Activated naive CD4-positive, alpha-beta T cell treated with anti-CD3 and anti-CD28 coated beads, Interleukin-2, amount 50 U/mL, for 72 hours (primary cell): ENCODE measurements around the gene OR14C36. TPM values are rescaled to one million over a fixed set of nuclear protein-coding genes. Genes with fewer than 3 reads are reported as not detected.

Experiments used
- ATAC-seq, 2 donors: fragments of 150-1000 bp; cut with Tn5 transposase; 2 replicates each; pipeline ENCODE4 v1.10.0; 2021; ENCODE audit warnings: mild to moderate bottlenecking in 2 of 2, moderate library complexity in 2 of 2
- DNase-seq, 2 donors: peaks; one replicate each; pipeline ENCODE4 v3.0.0; 2021 to 2022; ENCODE audit warnings: low spot score in 2 of 2
- H3K27ac Mint-ChIP-seq, 2 donors: one replicate each; pipeline ENCODE4 v1.8.0; 2022; ENCODE audit warnings: mild to moderate bottlenecking in 2 of 2, mixed read lengths in 2 of 2
- H3K36me3 Mint-ChIP-seq, 2 donors: one replicate each; pipeline ENCODE4 v1.8.0; 2022; ENCODE audit warnings: mixed read lengths in 2 of 2
- H3K9me3 Mint-ChIP-seq, 2 donors: one replicate each; pipeline ENCODE4 v1.8.0; 2022; ENCODE audit warnings: mixed read lengths in 2 of 2
- total RNA-seq, 2 donors: library from RNA; stranded (reverse); gene quantifications; one replicate each; pipeline ENCODE4 v1.2.3, GENCODE V29; 2022

Gene OR14C36
- total RNA-seq, 2 donors from 2014 or later, result not detected

GRCh38 chr1:248393050-248393449 lies 44.5 kb downstream of the OR14C36 start:
- H3K9me3 Mint-ChIP-seq, result no peaks in the 10 kb centered on the region
- H3K36me3 Mint-ChIP-seq, result peaks cover 0 to 12% of the 10 kb centered on the region in 2 donors
- no peak for ATAC-seq
- DNase-seq, result no peak
- no peak overlapping the region for H3K27ac Mint-ChIP-seq

Other genes starting within 250 kb of the OR14C36 start
- not detected for gene OR2M5, start 203.6 kb upstream of the OR14C36 start, total RNA-seq
- gene OR2M2, start 174.0 kb upstream of the OR14C36 start, total RNA-seq, result not detected
- gene OR2M3, start 151.5 kb upstream of the OR14C36 start, total RNA-seq, result not detected
- gene OR2M4, start 117.4 kb upstream of the OR14C36 start, total RNA-seq, result not detected
- not detected for gene OR2T33, start 70.8 kb upstream of the OR14C36 start, total RNA-seq
- not detected for gene OR2T12, start 45.4 kb upstream of the OR14C36 start, total RNA-seq
- gene OR2M7, start 24.2 kb upstream of the OR14C36 start, total RNA-seq, result not detected
- not detected for gene OR2T4, start 12.9 kb downstream of the OR14C36 start, total RNA-seq
- gene OR2T6, start 27.0 kb downstream of the OR14C36 start, total RNA-seq, result not detected
- not detected for gene OR2T1, start 54.3 kb downstream of the OR14C36 start, total RNA-seq
- gene OR2T2, start 96.9 kb downstream of the OR14C36 start, total RNA-seq, result not detected
- not detected for gene OR2T3, start 124.6 kb downstream of the OR14C36 start, total RNA-seq
- gene OR2T5, start 139.8 kb downstream of the OR14C36 start, total RNA-seq, result not detected
- gene OR2G6, start 159.3 kb downstream of the OR14C36 start, total RNA-seq, result not detected
- not detected for gene OR2T29, start 214.0 kb downstream of the OR14C36 start, total RNA-seq
- not detected for gene OR2T34, start 226.0 kb downstream of the OR14C36 start, total RNA-seq
- gene OR2T10, start 248.9 kb downstream of the OR14C36 start, total RNA-seq, result not detected